Neutrophil (primary cell): Measurements from ENCODE around the gene CLTA.

Experiments used
- H3K27ac ChIP-seq: fragments of 200-600 bp; sonication (generic); 2 replicates; pipeline ENCODE4 v1.5.1; 2016; ENCODE audit warnings: mild to moderate bottlenecking, moderate library complexity
- H3K27me3 ChIP-seq: fragments of 200-600 bp; sonication (generic); 2 replicates; pipeline ENCODE4 v1.6.0; 2016; ENCODE audit warnings: mild to moderate bottlenecking
- H3K36me3 ChIP-seq: fragments of 200-600 bp; sonication (generic); 2 replicates; pipeline ENCODE4 v1.5.1; 2017
- H3K4me1 ChIP-seq, 2 experiments: fragments of 200-600 bp in 1 of 2; sonication (generic) in 1 of 2; 1 replicate in 1 of 2; 2 replicates in 1 of 2; pipeline versions ENCODE4 v1.5.1 to v1.6.1; 2013 to 2016; ENCODE audit warnings: low read depth in 1 of 2, low read length in 1 of 2, mild to moderate bottlenecking in 1 of 2, moderate library complexity in 1 of 2; ENCODE audit not compliant: control insufficient read depth in 1 of 2, insufficient read depth in 1 of 2
- H3K4me3 ChIP-seq, 2 experiments: fragments of 200-600 bp in 1 of 2; sonication (generic) in 1 of 2; 1 replicate in 1 of 2; 2 replicates in 1 of 2; pipeline ENCODE4 v1.5.1; 2013 to 2016; ENCODE audit warnings: low read depth in 1 of 2, low read length in 1 of 2, mild to moderate bottlenecking in 1 of 2, moderate library complexity in 1 of 2
- H3K9me3 ChIP-seq: fragments of 200-600 bp; sonication (generic); 2 replicates; pipeline ENCODE4 v1.5.1; 2016
- TF ChIP-seq, protein P1 (sequence below): fragments of 200-600 bp; sonication (generic); IDR thresholded peaks from 2 replicates; pipeline ENCODE4 v1.5.1; 2016; ENCODE audit warnings: antibody characterized with exemption

The CLTA gene

DNA sequence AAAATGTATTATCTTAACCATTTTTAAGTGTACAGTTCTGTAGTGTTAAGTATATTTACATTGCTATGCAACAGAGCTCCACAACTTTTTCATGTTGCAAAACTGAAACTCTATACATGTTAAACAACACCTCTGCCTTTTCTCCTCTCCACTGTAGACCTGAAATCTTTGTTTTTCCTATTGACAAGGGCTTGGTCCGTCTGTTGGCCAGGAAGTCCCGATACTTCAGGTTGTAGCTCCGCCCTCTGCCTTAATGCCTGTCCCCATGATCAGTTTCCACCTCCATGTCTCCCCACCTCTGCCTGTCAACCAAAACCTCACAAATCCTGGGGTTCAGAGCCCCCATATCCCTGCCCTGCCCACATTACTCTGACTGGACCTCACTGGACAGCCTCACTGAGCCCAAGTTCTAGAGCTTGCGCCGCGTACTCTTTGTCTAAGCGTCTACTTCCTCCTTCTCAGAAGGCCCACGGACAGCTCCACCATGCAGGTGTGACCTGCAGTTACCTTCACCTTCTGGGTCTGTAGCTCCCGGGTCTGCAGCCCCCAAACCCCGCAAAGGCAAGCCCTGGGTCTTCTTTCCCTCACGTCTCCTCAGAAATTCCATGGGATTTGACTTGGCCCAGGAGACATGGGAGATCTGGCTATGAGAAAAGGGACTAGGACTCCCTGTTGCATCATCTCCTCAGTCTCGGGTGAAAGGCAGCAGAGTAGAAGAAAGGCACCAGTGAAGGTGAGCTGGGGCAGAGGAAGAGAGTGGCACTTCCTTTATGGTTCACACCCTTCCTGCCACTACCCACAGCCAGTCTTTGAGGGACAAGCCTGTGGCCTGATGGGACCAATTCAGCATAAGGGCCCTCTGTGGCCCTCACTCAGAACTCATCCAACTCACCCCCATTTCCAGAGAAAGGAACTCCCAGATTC, 46.1 kb upstream of the CLTA start:
- Histone ChIP-seq H3K27me3 (no peaks in the 10 kb centered on the region), H3K4me1 (peaks cover 100% of the 10 kb centered on the region in 2 experiments), H3K27ac (peak overlapping the region; percentile 100), H3K9me3 (no peaks in the 10 kb centered on the region), H3K36me3 (peaks cover 46% of the 10 kb centered on the region), H3K4me3 (peak overlapping the region; percentile 85 to 99)
- TF ChIP-seq, protein P1, sequence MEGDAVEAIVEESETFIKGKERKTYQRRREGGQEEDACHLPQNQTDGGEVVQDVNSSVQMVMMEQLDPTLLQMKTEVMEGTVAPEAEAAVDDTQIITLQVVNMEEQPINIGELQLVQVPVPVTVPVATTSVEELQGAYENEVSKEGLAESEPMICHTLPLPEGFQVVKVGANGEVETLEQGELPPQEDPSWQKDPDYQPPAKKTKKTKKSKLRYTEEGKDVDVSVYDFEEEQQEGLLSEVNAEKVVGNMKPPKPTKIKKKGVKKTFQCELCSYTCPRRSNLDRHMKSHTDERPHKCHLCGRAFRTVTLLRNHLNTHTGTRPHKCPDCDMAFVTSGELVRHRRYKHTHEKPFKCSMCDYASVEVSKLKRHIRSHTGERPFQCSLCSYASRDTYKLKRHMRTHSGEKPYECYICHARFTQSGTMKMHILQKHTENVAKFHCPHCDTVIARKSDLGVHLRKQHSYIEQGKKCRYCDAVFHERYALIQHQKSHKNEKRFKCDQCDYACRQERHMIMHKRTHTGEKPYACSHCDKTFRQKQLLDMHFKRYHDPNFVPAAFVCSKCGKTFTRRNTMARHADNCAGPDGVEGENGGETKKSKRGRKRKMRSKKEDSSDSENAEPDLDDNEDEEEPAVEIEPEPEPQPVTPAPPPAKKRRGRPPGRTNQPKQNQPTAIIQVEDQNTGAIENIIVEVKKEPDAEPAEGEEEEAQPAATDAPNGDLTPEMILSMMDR: no peak

GRCh38 chr9:36145970-36146369, 44.8 kb upstream of the CLTA start:
- Histone ChIP-seq H3K27ac (peak overlapping the region; percentile 100), H3K4me1 (peaks cover 100% of the 10 kb centered on the region in 2 experiments), H3K4me3 (peak overlapping the region; percentile 85 to 99), H3K9me3 (no peaks in the 10 kb centered on the region), H3K36me3 (peaks cover 57% of the 10 kb centered on the region), H3K27me3 (no peaks in the 10 kb centered on the region)
- TF ChIP-seq, protein P1: no peak

- peaks cover 100% of the 10 kb centered on the region in 2 experiments for H3K4me1 ChIP-seq
- H3K27ac ChIP-seq: peak overlapping the region; percentile 100
- no peaks in the 10 kb centered on the region for H3K9me3 ChIP-seq
- TF ChIP-seq, protein P1: no peak
- peaks cover 57% of the 10 kb centered on the region for H3K36me3 ChIP-seq
- H3K27me3 ChIP-seq: no peaks in the 10 kb centered on the region
- peak overlapping the region in 1 of 2 experiments; percentile 25 for H3K4me3 ChIP-seq
These were observed 44.1 kb upstream of the CLTA start for GRCh38 chr9:36146651-36147050.

- H3K4me3 ChIP-seq: no peak overlapping the region
- no peaks in the 10 kb centered on the region for H3K27me3 ChIP-seq
- TF ChIP-seq, protein P1: no peak
- H3K27ac ChIP-seq: peak overlapping the region; percentile 100
- H3K9me3 ChIP-seq: no peaks in the 10 kb centered on the region
- H3K36me3 ChIP-seq: peaks cover 51% of the 10 kb centered on the region
- peaks cover 100% of the 10 kb centered on the region in 2 experiments for H3K4me1 ChIP-seq
These were observed 43.1 kb upstream of the CLTA start for GRCh38 chr9:36147441-36148175.

- H3K27me3 ChIP-seq: no peaks in the 10 kb centered on the region
- H3K27ac ChIP-seq: peak overlapping the region; percentile 100
- no peaks in the 10 kb centered on the region for H3K9me3 ChIP-seq
- TF ChIP-seq, protein P1: no peak
- peaks cover 100% of the 10 kb centered on the region in 2 experiments for H3K4me1 ChIP-seq
- H3K36me3 ChIP-seq: peaks cover 56% of the 10 kb centered on the region
- H3K4me3 ChIP-seq: peak overlapping the region in 1 of 2 experiments; percentile 10
These were observed 42.2 kb upstream of the CLTA start for GRCh38 chr9:36148311-36149051.
